Trophoblast cell (in vitro differentiated cells and primary cell): ENCODE measurements around the gene SPANXB1. TPM values are rescaled to one million over a fixed set of nuclear protein-coding genes. Genes with fewer than 3 reads are reported as not detected.
"Not testable (repeated sequence)": the region's sequence is repeated elsewhere in the genome, so short reads cannot be mapped to it uniquely, and the experiment has no call there.

ENCODE experiments used
- DNase-seq, 2 donors: peaks; one replicate each; pipeline ENCODE4 v3.0.0-alpha.2; 2016
- H2AFZ ChIP-seq: 2 replicates; pipeline ENCODE4 v1.6.1; 2013; ENCODE audit warnings: low read length, moderate library complexity, mild to moderate bottlenecking; ENCODE audit not compliant: insufficient read depth, poor library complexity
- H2AK5ac ChIP-seq: 2 replicates; pipeline ENCODE4 v1.6.1; 2013; ENCODE audit warnings: mild to moderate bottlenecking, low read length
- H2BK120ac ChIP-seq: 2 replicates; pipeline ENCODE4 v1.6.1; 2013; ENCODE audit warnings: low read length, mild to moderate bottlenecking, moderate library complexity; ENCODE audit not compliant: insufficient read depth, poor library complexity
- H2BK12ac ChIP-seq: 2 replicates; pipeline ENCODE4 v1.6.1; 2013; ENCODE audit warnings: mild to moderate bottlenecking, low read length, moderate library complexity
- H2BK5ac ChIP-seq: 2 replicates; pipeline ENCODE4 v1.6.1; 2013; ENCODE audit warnings: low read length, low read depth, moderate library complexity, mild to moderate bottlenecking; ENCODE audit not compliant: poor library complexity
- H3K14ac ChIP-seq: 2 replicates; pipeline ENCODE4 v1.6.1; 2013; ENCODE audit warnings: mild to moderate bottlenecking, low read length
- H3K18ac ChIP-seq: 2 replicates; pipeline ENCODE4 v1.6.1; 2013; ENCODE audit warnings: mild to moderate bottlenecking, low read length
- H3K23ac ChIP-seq: 2 replicates; pipeline ENCODE4 v1.6.1; 2013; ENCODE audit warnings: low read length
- H3K27ac ChIP-seq: 2 replicates; pipeline ENCODE4 v1.5.1; 2013; ENCODE audit warnings: low read depth, mild to moderate bottlenecking, inconsistent platforms, low read length, moderate library complexity
- H3K27me3 ChIP-seq: 2 replicates; pipeline ENCODE4 v1.6.1; 2013; ENCODE audit warnings: inconsistent platforms, mild to moderate bottlenecking, low read length, moderate library complexity; ENCODE audit not compliant: insufficient read depth
- H3K36me3 ChIP-seq, 2 experiments: 1 replicate in 1 of 2; 2 replicates in 1 of 2; pipeline ENCODE4 v1.6.1; 2013; ENCODE audit warnings: low read length in 2 of 2, mild to moderate bottlenecking in 2 of 2, moderate library complexity in 1 of 2; ENCODE audit not compliant: insufficient read depth in 2 of 2, control insufficient read depth in 1 of 2
- H3K4ac ChIP-seq: 2 replicates; pipeline ENCODE4 v1.6.1; 2013; ENCODE audit warnings: low read depth, mild to moderate bottlenecking, low read length, moderate library complexity
- H3K4me1 ChIP-seq, 2 experiments: 1 replicate in 1 of 2; 2 replicates in 1 of 2; pipeline ENCODE4 v1.6.1; 2013; ENCODE audit warnings: low read length in 2 of 2, mild to moderate bottlenecking in 2 of 2, moderate library complexity in 1 of 2; ENCODE audit not compliant: insufficient read depth in 2 of 2, control insufficient read depth in 1 of 2
- H3K4me2 ChIP-seq: 2 replicates; pipeline ENCODE4 v1.6.1; 2013; ENCODE audit warnings: inconsistent platforms, mild to moderate bottlenecking, low read length, moderate library complexity
- H3K4me3 ChIP-seq: 2 replicates; pipeline ENCODE4 v1.5.1; 2013; ENCODE audit warnings: mild to moderate bottlenecking, low read depth, low read length, inconsistent platforms
- H3K79me1 ChIP-seq: one replicate; pipeline ENCODE4 v1.6.1; 2013; ENCODE audit warnings: low read length
- H3K79me2 ChIP-seq: 2 replicates; pipeline ENCODE4 v1.6.1; 2013; ENCODE audit warnings: low read length, mild to moderate bottlenecking; ENCODE audit not compliant: control insufficient read depth, insufficient read depth, poor library complexity
- H3K9ac ChIP-seq: 2 replicates; pipeline ENCODE4 v1.6.1; 2013; ENCODE audit warnings: mild to moderate bottlenecking, low read length
- H3K9me3 ChIP-seq: 2 replicates; pipeline ENCODE4 v1.6.1; 2013; ENCODE audit warnings: low read depth, mild to moderate bottlenecking, control low read depth, inconsistent platforms, low read length; ENCODE audit not compliant: insufficient read depth
- H4K12ac ChIP-seq: 2 replicates; pipeline ENCODE4 v1.6.1; 2013; ENCODE audit warnings: low read depth, mild to moderate bottlenecking, low read length, moderate library complexity
- H4K8ac ChIP-seq: 2 replicates; pipeline ENCODE4 v1.6.1; 2013; ENCODE audit warnings: low read depth, mild to moderate bottlenecking, low read length, moderate library complexity
- H4K91ac ChIP-seq: one replicate; pipeline ENCODE4 v1.6.1; 2013; ENCODE audit warnings: low read depth, mild to moderate bottlenecking, low read length, moderate library complexity
- WGBS: extraction: QIAGEN DNeasy Blood & Tissue Kit; methylation state at CpG from one replicate; pipeline ENCODE4 v1.1.7; 2013; ENCODE audit warnings: missing lambda C conversion rate; ENCODE audit not compliant: insufficient read length, insufficient coverage; ENCODE audit errors: extremely low coverage; 5-methylcytosine and 5-hydroxymethylcytosine counted together
- polyA plus RNA-seq: library from polyadenylated mRNA; stranded (reverse); fragments of 200-250 nt; gene quantifications from 2 replicates; pipeline ENCODE4 v1.2.3, GENCODE V29; 2013

The SPANXB1 gene
- polyA plus RNA-seq = 0.79 and 0.97 TPM in 2 replicates

DNA sequence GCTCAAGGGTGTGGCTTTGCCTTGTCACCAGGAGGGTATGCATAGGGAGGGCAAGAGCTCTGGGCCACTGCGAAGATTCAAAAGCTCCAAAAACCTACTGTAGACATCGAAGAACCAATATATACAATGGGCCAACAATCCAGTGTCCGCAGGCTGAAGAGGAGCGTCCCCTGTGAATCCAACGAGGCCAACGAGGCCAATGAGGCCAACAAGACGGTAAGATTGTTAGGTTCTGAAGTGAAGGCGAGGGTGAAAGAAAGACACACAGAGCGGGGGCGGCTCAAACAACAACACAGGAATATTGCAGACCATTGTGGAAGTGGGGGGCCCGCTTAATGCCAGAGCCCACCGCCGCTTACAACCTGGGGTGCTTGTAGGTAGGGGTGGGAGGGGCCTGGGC, at the start of gene SPANXB1:
SPANXB1 (plus strand) TSS at position 27 of the 400 bp plus-strand sequence; CDS start at position 127, 100 bp downstream.
- not testable (repeated sequence) for H3K79me1 ChIP-seq, H2BK120ac ChIP-seq, H3K4me1 ChIP-seq

DNA sequence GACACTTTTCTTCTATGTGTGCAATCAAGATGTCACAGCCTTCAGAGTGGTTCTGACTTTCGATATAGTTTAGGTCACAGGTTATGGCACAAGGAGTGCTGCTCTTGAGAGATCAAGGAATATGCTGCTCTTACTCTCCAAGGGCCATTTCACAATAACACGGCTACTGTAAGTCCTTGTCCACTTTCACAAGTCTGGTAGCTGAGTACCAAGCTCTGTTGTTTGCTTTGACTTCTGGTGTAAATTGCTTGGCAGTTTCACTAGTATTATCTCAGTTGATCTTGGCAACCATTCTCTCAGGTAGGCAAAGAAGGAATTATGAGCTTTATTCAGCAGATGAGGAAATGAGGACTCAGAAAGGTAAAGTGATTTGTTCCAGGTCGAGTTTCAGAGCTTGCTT, 35.4 kb upstream of the SPANXB1 start:
- no peak overlapping the region for H4K91ac ChIP-seq
- no peaks in the 10 kb centered on the region for H3K79me2 ChIP-seq
- no peak overlapping the region for H3K23ac ChIP-seq
- H4K8ac ChIP-seq = no peak overlapping the region
- no peak overlapping the region for H3K4me3 ChIP-seq
- H3K9ac ChIP-seq = no peak overlapping the region
- no peaks in the 10 kb centered on the region for H3K27me3 ChIP-seq
- H3K9me3 ChIP-seq = no peaks in the 10 kb centered on the region
- H2BK12ac ChIP-seq = no peak overlapping the region
- H3K4me1 ChIP-seq = peaks cover 0 to 4% of the 10 kb centered on the region in 2 experiments
- H2AFZ ChIP-seq = no peak overlapping the region
- H3K4ac ChIP-seq = no peak overlapping the region
- H3K27ac ChIP-seq = no peak overlapping the region
- H3K18ac ChIP-seq = no peak overlapping the region
- H3K4me2 ChIP-seq = no peak overlapping the region
- H2BK5ac ChIP-seq = no peak overlapping the region
- H4K12ac ChIP-seq = no peak overlapping the region
- no peak overlapping the region for H2BK120ac ChIP-seq
- H3K14ac ChIP-seq = no peak overlapping the region
- H3K79me1 ChIP-seq = no peaks in the 10 kb centered on the region
- no peak overlapping the region for H2AK5ac ChIP-seq
- WGBS = no CpG with 5 or more reads among the region's 3 CpGs
- no peaks in the 10 kb centered on the region for H3K36me3 ChIP-seq
- DNase-seq = no peak

More for the DNA sequence above, at the start of gene SPANXB1:
- not testable (repeated sequence) for H3K18ac ChIP-seq, H2BK5ac ChIP-seq, H3K9ac ChIP-seq, H3K4me2 ChIP-seq, H3K27me3 ChIP-seq, H2AK5ac ChIP-seq, H4K91ac ChIP-seq, H3K23ac ChIP-seq, H3K4ac ChIP-seq, H3K27ac ChIP-seq, H3K9me3 ChIP-seq, H3K4me3 ChIP-seq, H4K8ac ChIP-seq, H3K14ac ChIP-seq, H2AFZ ChIP-seq, H3K79me2 ChIP-seq, H3K36me3 ChIP-seq
- peak within 1 kb of the TSS; percentile 12 for H4K12ac ChIP-seq
- peak in 1 of 2 donors; percentile 1 for DNase-seq
- WGBS = no CpG with 5 or more reads among the region's 13 CpGs
- H2BK12ac ChIP-seq = peak within 1 kb of the TSS; percentile 24

GRCh38 chrX:140971099-140971795, 31.1 kb upstream of the SPANXB1 start:
- H3K36me3 ChIP-seq = no peaks in the 10 kb centered on the region
- H4K91ac ChIP-seq = no peak overlapping the region
- no peak overlapping the region for H4K8ac ChIP-seq
- no peaks in the 10 kb centered on the region for H3K9me3 ChIP-seq
- no peak overlapping the region for H3K4ac ChIP-seq
- peaks cover 0 to 4% of the 10 kb centered on the region in 2 experiments for H3K4me1 ChIP-seq
- H2AFZ ChIP-seq = no peak overlapping the region
- no peak overlapping the region for H3K4me3 ChIP-seq
- no peak overlapping the region for H2AK5ac ChIP-seq
- no peak overlapping the region for H3K27ac ChIP-seq
- H3K79me1 ChIP-seq = no peaks in the 10 kb centered on the region
- H3K14ac ChIP-seq = no peak overlapping the region
- no peak overlapping the region for H3K4me2 ChIP-seq
- H4K12ac ChIP-seq = no peak overlapping the region
- H3K9ac ChIP-seq = no peak overlapping the region
- H2BK120ac ChIP-seq = no peak overlapping the region
- H3K23ac ChIP-seq = no peak overlapping the region
- WGBS = no CpG with 5 or more reads among the region's 4 CpGs
- H3K79me2 ChIP-seq = no peaks in the 10 kb centered on the region
- no peaks in the 10 kb centered on the region for H3K27me3 ChIP-seq
- H3K18ac ChIP-seq = no peak overlapping the region
- no peak overlapping the region for H2BK12ac ChIP-seq
- H2BK5ac ChIP-seq = no peak overlapping the region
- DNase-seq = no peak

DNA sequence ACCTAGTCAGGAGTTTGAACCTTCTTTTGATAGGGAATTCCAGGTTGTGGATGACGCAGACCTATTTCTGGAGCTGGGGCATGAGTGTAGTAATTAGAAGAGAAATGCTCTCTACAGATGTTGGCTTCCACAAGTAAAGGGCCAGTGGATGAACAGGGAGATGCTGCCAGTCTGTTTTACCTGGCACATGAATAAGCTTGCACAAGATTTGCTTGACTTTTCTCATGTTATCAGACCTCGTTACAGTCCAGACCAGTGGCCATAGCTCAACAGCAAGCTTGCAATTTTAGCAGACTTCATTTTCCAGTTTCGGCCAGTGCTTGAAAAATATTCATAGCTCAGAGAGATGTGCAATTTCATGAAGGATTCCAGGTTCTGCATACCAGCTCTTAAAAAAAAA, 26.9 kb upstream of the SPANXB1 start:
- Histone ChIP-seq H4K12ac (no peak overlapping the region), H3K79me2 (no peaks in the 10 kb centered on the region), H3K4me2 (no peak overlapping the region), H3K4me3 (no peak overlapping the region), H2BK5ac (no peak overlapping the region), H3K27ac (no peak overlapping the region), H3K4me1 (peaks cover 0 to 2% of the 10 kb centered on the region in 2 experiments), H3K36me3 (no peaks in the 10 kb centered on the region), H3K27me3 (no peaks in the 10 kb centered on the region), H4K91ac (no peak overlapping the region), H4K8ac (no peak overlapping the region), H3K9ac (no peak overlapping the region), H2BK12ac (no peak overlapping the region), H3K79me1 (no peaks in the 10 kb centered on the region), H2AFZ (no peak overlapping the region), H2BK120ac (no peak overlapping the region), H3K14ac (no peak overlapping the region), H2AK5ac (no peak overlapping the region), H3K9me3 (no peaks in the 10 kb centered on the region), H3K18ac (no peak overlapping the region), H3K4ac (no peak overlapping the region), H3K23ac (no peak overlapping the region)
- DNase-seq = no peak
- no CpG with 5 or more reads among the region's 3 CpGs for WGBS
